NCI-H2081 treated with DMSO at 0.1 percent for 48 hours (cell line): ENCODE measurements around the gene NANOS3.

Experiments
- DNase-seq: peaks from one replicate; lab custom pipeline; 2025; lab: John Stamatoyannopoulos, UW

NANOS3 gene

DNA sequence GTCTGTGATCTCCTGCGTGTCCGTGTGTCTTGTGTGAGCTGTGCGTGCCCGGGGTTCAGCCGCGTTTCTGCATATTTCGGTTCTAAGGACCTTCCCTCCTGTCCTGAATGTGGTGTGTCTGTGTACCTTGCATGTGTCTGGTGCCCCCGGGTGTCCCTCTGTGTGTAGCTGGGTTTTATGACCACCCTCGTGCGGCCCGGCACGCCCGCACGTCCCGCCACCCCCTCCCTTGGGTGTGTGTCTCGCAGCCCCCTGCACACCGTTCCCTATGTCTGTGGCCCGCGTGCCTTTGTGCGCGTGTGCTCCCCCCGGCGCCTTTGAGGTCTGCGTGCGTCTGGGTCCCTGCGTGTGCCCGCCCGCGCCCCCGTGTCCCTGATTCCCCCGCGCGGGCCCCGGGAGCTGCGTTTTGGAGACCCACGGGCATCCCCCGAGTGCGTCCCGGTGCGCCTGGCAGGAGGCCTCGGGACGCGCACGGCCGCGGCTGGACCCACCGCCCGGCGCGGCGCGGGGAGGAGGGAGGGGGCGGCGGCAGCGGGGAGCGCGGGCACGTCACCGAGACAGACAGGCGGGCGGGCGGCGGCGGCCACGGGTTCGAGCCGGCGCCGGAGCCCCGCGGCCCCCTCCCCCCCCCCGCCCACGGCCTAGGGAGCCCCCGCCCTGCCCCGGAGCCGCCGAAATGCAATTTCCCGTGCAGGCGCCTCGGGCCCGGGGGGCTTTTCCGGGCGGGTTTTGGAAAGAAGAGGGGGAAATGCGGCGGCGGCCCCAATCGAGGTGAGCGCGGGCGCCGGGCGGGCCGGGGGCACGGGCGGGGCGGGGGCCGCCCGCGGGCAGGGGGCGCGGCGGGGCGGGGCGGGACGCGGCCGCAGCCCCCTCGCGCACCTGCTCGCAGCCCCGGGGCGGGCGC lies 12.0 kb upstream of the NANOS3 start:
- no peak for DNase-seq

DNA sequence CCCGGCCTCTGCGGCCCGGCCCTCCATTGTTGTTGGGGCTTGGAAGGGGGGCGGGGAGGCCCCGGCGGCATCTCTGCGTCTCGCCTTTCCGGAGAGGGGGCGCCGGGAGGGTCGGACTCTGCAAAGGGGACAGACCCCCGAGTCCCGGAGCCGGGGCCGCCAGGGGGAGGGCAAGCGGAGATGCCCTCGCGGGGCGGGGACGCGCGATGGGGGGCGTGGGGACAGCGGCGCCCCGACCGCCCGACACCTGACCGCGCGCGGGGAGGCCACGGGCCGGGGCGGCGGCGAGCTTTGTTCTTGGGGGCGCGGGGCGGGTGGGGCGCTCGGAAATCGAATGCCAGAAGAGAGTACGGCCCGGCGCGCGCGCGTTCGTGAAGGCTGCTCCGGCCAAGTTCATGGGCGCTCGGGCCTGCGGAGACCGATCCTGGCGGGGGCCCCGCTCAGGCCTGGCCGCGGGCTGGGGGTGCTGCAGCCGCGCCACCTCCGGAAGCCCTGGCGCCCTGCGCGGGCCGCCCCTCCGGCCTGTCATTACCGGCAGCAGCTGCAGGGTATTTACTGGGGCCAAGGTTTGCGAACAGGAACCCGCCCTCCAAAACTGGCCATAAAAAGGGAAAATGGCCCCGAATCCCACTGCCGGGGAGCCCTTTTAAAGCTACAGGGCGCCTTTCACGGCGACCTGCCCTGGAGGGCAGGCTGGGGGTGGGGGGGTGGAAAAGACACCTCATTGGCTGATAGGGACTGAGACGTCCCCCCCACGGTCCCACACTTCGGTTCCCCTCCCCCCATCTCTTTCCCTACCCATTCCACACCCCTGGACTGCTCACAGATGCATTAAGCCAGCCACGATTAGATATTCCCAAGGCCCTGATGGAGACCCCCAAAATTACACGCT lies 11.1 kb upstream of the NANOS3 start:
- no peak for DNase-seq

DNA sequence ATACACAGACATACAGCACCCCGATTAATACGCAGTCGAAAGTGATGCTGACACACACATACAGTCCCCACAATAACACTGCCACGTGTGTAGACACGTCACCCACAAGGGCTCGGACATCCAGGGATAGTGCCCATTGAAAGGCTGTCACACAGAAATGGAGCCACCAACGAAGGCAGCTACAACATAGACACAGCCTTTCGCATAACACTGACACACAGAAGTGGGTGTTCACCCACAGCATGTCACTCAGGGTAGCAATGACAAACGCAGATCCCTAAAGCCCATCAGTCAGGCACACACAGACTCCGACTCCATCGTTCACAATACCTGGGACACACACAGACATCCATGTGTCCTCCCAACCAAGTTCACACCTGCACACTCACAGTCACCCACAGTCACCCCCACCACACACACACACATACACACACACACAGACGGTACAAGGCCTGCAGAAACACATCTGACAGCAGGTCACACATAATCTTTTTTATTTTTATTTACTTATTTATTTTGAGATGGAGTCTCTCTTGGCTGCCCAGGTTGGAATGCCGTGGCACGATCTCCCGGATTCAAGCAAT lies 10.4 kb upstream of the NANOS3 start:
- DNase-seq, result no peak

DNA sequence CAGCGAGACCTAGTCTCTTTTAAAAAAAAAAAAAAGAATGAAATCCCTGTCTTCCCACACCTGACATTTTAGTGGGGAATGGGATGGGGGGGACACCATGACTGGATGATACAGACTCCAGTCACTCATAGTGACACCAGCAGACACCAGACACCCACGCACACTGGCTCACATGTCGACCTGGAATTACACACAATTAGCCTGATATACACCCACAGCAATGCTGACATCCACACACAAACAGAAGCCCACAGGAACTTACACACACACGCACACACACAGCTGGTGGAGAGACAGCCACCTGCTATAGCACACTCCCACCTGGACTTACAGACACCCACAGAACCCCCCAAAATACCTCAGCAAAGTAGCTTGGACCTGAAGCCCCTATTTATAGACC lies 8.3 kb upstream of the NANOS3 start:
- DNase-seq, result no peak

DNA sequence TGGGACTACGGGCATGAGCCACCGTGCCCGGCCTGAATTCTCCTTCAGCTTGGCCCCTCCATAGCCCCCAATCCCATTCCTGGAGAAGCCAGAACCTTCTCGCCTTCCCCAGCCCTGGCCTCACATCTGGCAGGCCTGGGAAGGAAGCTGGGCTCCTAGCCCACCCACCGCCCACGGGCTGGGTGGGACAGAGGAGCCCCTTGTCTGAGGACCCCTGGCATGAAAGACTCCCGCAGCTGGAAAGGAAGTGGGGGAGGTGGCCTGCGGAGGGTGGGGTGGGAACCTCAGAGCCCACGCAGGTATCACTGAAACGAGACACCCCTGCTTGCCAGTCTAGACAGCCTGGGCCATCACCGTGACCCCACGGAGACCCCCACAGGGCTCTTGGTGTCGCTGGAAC lies 7.7 kb upstream of the NANOS3 start:
- DNase-seq, result no peak

DNA sequence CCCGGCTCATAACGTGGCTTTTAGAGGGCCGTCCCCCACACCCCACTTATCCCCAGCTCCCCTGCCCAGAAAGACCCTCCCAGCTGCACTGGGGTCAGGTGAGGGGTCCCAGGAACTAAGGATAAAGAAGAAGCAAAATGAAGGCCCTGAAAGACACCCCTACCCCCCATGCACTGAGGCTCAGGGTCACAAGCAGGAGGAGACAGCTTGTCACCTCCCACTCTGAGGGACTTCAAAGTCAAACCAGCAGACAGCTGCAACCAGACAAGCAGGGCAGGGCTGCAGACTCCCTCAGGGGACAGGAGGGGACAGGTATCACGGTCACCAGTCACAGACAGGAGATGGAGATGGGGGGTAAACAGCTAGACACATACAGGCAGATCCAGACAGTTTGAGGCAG lies 6.1 kb upstream of the NANOS3 start:
- DNase-seq, result no peak

DNA sequence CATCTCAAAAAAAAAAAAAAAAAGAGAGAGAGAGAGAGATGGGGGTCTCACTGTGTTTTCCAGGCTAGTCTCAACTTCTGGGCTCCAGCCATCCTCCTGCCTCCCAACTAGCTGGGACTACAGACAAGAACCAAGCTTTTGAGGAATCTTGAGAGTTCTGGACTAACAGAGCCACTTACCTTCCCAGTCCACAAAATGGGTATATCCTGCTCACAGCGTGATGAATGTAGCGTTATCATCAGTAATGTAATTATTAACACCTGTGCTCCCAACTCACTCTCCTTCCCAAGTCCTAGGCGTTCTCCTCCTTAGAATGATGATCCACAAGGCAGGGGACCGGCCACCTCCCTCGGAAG lies 4.6 kb upstream of the NANOS3 start:
- DNase-seq, result no peak

DNA sequence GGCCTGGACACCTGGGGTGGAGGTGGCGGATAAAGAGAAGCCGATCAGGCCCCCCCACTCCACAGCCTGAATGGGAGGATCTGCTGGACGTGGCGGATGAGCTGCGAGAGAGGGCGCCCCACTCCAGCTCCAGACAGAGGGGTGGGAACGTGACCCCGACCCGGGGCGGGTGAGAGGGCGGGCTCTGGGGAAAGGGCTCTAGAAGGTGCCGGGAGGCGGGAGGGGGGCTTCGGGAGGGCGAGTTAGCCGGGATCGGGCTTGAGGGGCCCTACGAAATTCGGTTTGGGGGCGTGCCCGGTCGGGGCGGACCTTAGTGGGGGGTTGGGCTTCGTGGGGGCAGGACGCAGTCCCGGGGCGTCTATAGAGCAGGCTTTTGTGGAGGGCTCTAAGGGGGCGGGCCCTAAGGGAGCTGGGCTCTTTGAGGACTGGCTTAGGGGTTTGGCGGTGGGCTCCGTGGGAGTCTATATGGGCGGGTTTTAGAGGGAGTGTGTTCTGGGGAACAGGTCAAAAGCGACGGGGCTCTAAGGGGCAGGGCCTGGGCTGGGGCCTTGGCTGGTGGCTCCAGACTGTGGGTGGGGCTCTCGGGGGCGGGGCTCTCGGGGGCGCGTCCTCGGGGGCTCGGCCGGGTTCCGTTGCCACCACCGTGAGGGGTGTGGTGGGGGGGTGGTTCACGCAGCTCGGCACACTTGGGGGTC lies 4.1 kb upstream of the NANOS3 start:
- no peak for DNase-seq

DNA sequence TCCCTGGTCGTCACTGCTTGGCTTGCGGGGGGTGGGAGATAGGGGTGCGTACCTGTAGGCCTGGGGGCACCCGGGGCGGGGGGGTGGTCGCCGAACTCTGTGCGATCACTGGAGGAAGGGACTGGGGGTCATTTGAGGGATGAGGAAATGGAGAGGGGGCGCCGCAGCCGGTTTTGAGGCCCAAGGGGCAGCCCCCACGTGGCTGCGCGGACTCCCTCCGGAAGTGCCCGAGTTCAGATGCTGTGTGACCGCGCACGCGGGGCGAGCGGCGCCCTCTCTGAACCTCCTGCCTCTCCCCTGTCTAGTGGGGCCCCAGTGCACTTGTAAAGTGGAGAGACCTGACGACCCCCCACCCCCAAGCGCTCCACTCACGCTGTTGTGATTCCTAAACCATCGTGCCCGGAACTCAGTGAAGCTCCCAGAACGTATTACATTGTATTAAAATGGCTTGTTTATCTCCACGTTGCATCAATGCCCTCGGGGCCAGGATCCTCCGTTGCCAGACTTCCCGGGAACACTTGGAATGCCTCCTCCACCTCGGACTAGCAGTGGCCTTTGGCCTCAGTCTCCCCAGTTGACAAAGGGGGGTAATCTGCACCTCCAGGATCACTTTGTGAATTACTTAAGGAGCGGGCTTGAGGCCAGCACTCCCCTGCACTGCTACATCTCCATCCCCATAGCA lies 3.0 kb upstream of the NANOS3 start:
- no peak for DNase-seq

DNA sequence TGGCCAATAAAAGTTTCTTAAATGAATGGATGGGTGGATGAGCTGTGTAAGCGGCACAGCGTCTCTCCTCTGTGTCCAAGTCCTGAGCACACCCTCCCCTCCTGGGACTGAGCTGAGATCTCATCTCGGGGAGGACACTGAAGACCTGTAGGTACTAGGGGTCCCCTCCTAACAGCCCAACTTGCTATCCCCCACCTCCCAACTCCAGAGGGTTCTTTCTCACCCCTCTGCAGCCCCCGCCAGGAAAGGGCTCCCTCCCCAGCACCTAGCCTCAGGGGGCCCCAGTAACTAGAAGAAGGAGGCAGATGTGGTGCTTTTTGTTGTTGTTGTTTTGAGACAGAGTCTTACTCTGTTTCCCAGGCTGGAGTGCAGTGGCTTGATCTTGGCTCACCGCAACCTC lies 1.1 kb upstream of the NANOS3 start:
- DNase-seq, result no peak

DNA sequence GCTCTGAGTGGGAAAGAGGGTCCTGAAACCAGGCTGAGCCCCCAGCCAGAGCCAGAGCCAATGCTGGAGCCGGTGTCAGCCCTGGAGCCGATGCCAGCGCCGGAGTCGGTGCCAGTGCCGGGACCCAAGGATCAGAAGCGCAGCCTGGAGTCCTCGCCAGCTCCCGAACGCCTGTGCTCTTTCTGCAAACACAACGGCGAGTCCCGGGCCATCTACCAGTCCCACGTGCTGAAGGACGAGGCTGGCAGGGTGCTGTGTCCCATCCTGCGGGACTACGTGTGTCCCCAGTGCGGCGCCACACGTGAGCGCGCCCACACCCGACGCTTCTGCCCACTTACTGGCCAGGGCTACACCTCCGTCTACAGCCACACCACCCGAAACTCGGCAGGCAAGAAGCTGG lies 369 bp downstream of the NANOS3 start:
- no peak for DNase-seq

DNA sequence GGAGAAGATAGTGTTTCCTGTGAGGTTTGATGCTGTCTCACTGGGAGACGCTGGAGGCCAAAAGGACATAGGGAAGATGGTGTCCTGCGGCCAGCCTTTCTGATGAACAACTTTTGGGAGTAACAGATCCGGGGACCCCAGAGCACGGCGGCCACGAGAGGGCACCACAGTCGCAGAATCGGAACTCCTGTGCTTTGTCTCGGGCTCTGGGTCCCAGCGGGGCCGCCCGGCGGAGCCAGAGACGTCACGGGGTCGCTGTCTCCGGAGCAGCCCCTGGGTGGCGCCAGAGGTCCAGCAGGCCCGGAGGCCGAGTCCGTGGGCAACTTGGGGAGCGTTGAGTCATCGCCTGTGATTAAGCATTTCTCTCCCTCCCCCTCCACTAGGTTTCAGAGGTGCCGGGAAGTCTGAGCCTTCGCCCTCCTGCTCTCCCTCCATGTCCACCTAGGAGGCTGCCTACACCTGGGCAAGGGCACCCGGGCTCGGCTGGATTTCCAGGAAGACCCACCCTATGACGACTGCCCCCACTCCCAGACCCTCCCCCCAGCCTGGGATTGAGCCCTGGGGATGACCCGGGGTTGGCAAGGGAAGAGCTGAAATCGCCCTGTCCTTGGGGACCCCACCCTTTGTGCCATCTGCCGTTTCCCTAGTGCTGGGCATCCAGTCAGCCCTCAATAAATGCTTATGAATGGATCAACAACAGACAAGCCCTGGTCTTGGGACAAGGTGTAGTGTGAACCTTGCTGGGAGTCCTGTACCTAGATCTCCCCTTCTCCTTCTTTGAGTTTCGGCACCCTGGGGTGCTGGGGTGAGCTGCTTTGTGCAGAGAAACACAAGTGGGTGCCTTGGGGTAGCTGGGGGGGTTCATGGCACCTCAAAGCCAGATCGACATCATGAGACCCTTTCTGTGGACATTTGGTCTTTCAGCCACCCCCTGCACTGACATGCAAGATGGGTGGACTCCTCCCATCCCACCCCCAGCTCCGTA lies 3.4 kb downstream of the NANOS3 start:
- peak; percentile 64 for DNase-seq

DNA sequence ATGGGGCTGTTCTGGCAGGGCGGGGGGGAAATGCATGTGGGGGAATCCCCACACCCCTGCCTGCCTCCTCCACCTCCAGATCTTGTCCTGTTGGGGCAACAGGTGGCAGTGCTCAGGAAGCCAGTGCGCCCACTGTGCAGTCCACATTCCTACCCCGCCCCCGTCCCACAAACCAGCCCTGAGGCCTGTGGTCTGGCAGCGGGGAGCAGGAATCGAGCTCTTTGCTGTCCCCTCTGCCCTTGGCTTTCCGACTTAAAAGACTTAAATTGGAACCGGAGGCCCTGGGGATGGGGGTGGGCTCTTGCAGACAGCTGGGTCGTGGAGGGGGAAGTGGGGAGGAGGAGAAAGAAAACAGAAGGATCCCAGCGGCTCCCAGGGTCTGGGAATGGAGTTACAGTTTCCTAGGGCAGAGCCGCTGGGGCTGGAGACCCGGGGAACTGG lies 4.3 kb downstream of the NANOS3 start:
- DNase-seq, result no peak

DNA sequence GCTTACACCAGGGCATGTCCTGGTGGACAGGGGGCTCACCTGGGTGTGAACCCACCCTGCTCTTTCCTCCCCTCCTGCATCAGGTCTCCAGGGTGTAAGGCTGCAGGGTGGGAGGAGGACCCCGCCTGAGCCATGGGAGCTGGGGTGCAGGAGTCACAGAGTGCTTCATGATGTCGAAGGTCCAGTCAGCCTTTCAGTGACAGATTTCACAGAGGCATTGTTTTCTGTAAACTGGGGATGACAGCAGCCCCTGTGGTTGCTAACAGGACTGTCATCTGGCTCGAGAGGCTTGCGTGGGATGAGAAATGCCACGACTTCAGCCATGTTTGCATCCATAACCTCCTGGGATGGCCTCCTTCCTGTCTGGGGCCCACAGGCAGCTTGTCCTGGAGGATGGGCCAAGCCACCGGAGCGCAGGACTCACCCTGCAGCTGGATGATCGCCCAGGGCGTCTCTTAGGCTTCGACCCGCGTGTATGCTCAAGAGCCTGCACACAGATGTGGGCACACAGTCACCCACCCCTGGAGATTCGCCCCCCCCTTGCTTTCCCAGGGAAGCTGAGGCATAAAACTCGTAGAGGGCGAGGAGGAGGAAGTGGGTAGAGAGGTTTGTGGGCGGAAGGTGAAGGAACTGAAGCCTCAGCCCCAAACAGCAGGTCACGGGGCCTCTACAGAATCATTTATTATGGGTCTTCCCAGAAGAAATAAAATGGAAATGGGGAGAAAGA lies 4.9 kb downstream of the NANOS3 start:
- DNase-seq, result no peak

DNA sequence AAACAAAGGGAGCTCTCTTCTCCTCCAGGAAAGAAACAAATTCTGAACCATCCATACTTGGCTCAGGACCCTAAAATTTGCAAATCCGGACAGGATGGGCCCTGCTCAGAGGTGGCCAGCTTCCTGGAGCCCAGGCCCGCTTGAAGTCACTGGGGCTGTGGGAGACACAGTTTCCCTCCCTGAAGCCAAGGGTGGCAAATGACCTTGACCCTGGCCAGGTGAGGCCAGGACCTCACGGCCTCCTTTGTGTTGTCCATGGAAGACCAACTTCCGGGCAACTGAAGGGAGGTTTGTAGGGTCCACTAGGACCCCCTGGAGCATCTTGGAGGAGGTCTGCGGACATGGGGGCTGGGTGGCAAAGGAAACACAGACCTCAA lies 5.5 kb downstream of the NANOS3 start:
- DNase-seq, result no peak

DNA sequence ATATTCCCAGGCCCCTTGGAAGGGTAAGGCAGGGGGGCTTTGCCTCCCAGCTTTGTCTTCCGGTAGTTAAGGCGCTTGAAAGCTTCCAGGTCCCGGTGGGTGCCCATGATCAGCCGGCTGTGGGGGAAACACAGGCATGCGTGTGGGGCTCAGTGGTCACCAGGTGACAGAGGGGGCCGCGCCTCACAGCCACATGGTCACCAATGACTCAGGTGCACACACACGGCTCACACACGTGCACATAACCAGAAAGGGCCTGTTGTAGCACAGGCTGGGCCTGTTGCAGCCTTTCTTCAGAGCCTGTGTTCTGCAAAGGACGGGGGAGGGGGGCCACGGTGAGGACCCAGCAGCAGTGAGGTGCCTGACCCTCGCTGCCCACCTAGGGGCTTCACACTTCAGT lies 5.9 kb downstream of the NANOS3 start:
- no peak for DNase-seq

DNA sequence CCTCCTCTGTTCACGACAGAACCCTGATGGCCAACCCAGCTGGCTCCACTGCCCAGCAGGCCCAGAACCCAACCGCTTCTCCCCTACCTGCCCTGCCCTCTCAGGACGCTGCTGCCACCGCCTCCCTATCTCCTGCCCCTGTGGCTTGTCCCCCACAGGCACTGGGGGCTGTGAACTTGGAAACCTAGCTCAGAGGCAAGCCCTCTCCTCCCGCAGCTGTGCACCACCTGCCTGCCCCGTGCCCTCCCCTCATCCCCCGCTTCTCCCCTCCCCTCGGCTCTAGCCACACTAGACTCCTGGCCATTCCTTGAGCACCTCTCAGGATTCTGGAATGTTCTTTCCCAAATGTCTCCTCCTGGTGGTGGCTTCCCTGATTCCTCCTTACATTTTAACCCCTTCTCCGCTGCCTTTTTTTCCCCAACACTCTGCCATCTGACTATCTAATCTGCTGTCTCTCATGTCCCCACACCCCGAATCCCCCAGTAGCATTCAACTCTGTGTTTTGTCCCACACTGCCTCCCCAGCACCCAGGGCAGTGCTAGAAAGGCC lies 6.7 kb downstream of the NANOS3 start:
- DNase-seq, result no peak

DNA sequence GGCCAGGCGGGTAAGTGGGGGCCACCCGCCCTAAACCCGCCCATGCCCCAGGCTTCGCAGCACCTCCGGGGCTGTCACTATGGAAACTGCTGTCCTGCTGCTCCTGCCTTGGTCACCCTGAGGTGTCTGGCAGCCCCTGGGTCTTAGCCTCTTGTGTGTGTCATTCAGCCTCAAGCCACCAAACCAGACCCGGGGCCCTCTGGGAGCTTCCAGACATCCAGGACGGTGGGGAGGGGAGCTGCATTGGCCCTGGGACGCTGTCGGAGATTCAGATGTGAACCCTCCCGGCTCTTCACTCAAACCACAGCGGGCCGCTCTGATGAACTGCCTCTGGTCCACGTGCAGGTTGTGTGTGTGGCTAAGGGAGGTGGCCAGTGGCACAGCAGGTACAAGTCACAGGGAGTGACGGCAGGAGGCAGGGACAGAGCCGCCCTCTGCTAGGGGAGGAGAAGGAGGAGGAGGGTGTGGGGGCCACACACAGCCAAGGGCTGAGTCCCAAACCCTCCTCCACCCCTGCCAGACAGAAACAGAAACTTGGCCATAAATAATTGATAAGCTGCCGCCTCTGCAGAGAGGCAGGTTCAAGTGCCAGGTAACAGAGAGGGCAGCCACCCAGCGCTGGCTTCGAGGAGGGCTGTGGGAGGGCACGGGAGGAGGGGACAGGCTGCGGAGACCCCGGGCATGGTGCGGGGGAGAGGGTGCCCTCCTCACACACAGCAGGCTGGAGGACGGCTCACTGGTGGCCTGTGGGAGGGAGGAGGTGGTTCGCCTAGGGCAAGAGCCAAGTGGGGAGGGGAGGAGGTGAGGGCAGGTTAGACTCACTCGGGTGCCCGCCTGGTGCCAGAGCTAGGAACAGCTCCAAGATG lies 8.0 kb downstream of the NANOS3 start:
- no peak for DNase-seq
